Hepatocyte (in vitro differentiated cells): ENCODE measurements around the gene ATP5PD. TPM values are rescaled to one million over a fixed set of nuclear protein-coding genes. Genes with fewer than 3 reads are reported as not detected.

ENCODE experiments used
- DNase-seq: peaks from one replicate; pipeline ENCODE4 v3.0.0-alpha.2; 2016; ENCODE audit warnings: low spot score
- H2AFZ ChIP-seq: fragments of 200-600 bp; sonication (generic); 2 replicates; pipeline ENCODE4 v1.6.0; 2016; ENCODE audit warnings: antibody characterized with exemption, mild to moderate bottlenecking
- H3K27ac ChIP-seq: fragments of 200-600 bp; sonication (generic); 2 replicates; pipeline ENCODE4 v1.5.1; 2016; ENCODE audit warnings: mild to moderate bottlenecking
- H3K27me3 ChIP-seq: fragments of 200-600 bp; sonication (generic); 2 replicates; pipeline ENCODE4 v1.6.1; 2016
- H3K36me3 ChIP-seq: fragments of 200-600 bp; sonication (generic); replicated peaks from 2 replicates; pipeline ENCODE4 v1.5.1; 2016; ENCODE audit warnings: low read depth; ENCODE audit not compliant: insufficient read depth
- H3K4me1 ChIP-seq: fragments of 200-600 bp; sonication (generic); 2 replicates; pipeline ENCODE4 v1.5.1; 2016; ENCODE audit warnings: mild to moderate bottlenecking, moderate library complexity; ENCODE audit not compliant: insufficient read depth
- H3K4me2 ChIP-seq: fragments of 200-600 bp; sonication (generic); 2 replicates; pipeline ENCODE4 v1.6.0; 2016
- H3K4me3 ChIP-seq: fragments of 200-600 bp; sonication (generic); 2 replicates; pipeline ENCODE4 v1.5.1; 2016; ENCODE audit warnings: mild to moderate bottlenecking
- H3K79me2 ChIP-seq: fragments of 200-600 bp; sonication (generic); 2 replicates; pipeline ENCODE4 v1.6.0; 2017; ENCODE audit warnings: mild to moderate bottlenecking
- H3K9me2 ChIP-seq: fragments of 200-600 bp; sonication (generic); replicated peaks from 2 replicates; pipeline ENCODE4 v1.6.0; 2017; ENCODE audit warnings: mild to moderate bottlenecking; ENCODE audit not compliant: insufficient read depth
- H3K9me3 ChIP-seq: fragments of 200-600 bp; sonication (generic); 2 replicates; pipeline ENCODE4 v1.5.1; 2016; ENCODE audit warnings: low read depth, mild to moderate bottlenecking
- H4K20me1 ChIP-seq: fragments of 200-600 bp; sonication (generic); 2 replicates; pipeline ENCODE4 v1.6.0; 2016; ENCODE audit warnings: mild to moderate bottlenecking; ENCODE audit not compliant: insufficient read depth, poor library complexity, severe bottlenecking
- EZH2 ChIP-seq: fragments of 200-600 bp; sonication (generic); IDR thresholded peaks from 2 replicates; pipeline ENCODE4 v1.6.1; 2016; ENCODE audit warnings: antibody characterized with exemption, mild to moderate bottlenecking, borderline replicate concordance
- EZH2phosphoT487 ChIP-seq: fragments of 200-600 bp; sonication (generic); IDR thresholded peaks from one replicate; pipeline ENCODE4 v1.6.1; 2018; ENCODE audit warnings: antibody characterized with exemption, mild to moderate bottlenecking, low read depth, moderate library complexity; ENCODE audit not compliant: unreplicated experiment, severe bottlenecking
- WGBS: methylation state at CpG from one replicate; pipeline ENCODE4 v1.1.6; 2016; ENCODE audit warnings: low lambda C conversion rate; ENCODE audit errors: missing lambda C conversion rate; 5-methylcytosine and 5-hydroxymethylcytosine counted together
- polyA plus RNA-seq: library from polyadenylated mRNA; unstranded; fragments of >200 nt; fragmentation: Nextera tagmentation; extraction: Ambion mirVana; gene quantifications from 2 replicates; pipeline ENCODE4 v1.2.1, GENCODE V29; 2016
- total RNA-seq: library from RNA; depleted of rRNA; stranded (reverse); fragments of >200 nt; gene quantifications from 2 replicates; pipeline ENCODE4 v1.2.3, GENCODE V29; 2014
- TF ChIP-seq, protein P1 (sequence below): fragments of 200-600 bp; sonication (generic); IDR thresholded peaks from 2 replicates; pipeline ENCODE4 v1.5.1; 2016; ENCODE audit warnings: antibody characterized with exemption, mild to moderate bottlenecking; ENCODE audit not compliant: poor library complexity

Gene ATP5PD
- total and polyA plus RNA-seq, 2 experiments from 2014 or later = 296 to 332 TPM

DNA sequence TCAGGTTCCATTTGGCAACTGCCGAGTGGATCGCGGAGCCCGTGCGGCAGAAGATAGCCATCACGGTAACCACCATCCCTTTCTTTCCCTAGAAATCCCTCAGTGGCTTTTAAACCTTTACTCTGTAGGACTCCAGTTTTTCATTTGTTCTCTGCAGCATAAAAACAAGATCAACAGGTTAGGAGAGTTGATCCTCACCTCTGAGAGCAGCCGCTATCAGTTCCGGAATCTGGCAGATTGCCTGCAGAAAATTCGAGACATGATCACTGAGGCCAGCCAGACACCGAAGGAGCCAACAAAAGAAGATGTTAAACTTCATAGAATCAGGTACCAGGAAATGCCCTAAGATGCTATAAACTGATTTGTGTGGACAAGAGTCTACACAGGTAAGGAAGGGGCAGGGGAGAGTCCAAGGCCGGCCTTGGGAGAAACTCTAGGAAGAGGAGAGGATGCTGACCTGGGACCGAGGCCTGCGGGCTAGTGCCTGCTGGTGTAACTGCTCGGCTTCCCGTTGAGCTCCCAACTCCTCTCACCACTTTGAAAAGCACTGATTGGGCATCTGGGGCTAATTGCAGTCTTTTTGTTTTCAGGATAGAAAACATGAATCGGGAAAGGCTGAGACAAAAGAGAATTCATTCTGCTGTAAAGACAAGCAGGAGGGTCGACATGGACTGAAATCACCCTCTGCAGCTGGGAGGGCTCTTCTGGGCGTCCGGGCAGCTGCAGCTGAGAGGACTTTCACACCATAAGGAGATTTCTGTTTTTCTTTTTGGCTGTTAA, 26.2 kb downstream of the ATP5PD start:
- H3K36me3 ChIP-seq = no peaks in the 10 kb centered on the region
- H4K20me1 ChIP-seq = no peaks in the 10 kb centered on the region
- H3K4me2 ChIP-seq = no peak overlapping the region
- H3K4me1 ChIP-seq = no peaks in the 10 kb centered on the region
- no peak for DNase-seq
- no peak overlapping the region for H3K27ac ChIP-seq
- no peak overlapping the region for H3K4me3 ChIP-seq
- no peaks in the 10 kb centered on the region for H3K27me3 ChIP-seq
- no peaks in the 10 kb centered on the region for H3K79me2 ChIP-seq
- WGBS = 86% methylated on average over 19 of the region's 19 CpGs
- no peak for TF ChIP-seq EZH2
- no peak for TF ChIP-seq EZH2phosphoT487
- TF ChIP-seq, protein P1, sequence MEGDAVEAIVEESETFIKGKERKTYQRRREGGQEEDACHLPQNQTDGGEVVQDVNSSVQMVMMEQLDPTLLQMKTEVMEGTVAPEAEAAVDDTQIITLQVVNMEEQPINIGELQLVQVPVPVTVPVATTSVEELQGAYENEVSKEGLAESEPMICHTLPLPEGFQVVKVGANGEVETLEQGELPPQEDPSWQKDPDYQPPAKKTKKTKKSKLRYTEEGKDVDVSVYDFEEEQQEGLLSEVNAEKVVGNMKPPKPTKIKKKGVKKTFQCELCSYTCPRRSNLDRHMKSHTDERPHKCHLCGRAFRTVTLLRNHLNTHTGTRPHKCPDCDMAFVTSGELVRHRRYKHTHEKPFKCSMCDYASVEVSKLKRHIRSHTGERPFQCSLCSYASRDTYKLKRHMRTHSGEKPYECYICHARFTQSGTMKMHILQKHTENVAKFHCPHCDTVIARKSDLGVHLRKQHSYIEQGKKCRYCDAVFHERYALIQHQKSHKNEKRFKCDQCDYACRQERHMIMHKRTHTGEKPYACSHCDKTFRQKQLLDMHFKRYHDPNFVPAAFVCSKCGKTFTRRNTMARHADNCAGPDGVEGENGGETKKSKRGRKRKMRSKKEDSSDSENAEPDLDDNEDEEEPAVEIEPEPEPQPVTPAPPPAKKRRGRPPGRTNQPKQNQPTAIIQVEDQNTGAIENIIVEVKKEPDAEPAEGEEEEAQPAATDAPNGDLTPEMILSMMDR = no peak
- no peak overlapping the region for H2AFZ ChIP-seq
- H3K9me3 ChIP-seq = no peaks in the 10 kb centered on the region
- H3K9me2 ChIP-seq = no peaks in the 10 kb centered on the region

DNA sequence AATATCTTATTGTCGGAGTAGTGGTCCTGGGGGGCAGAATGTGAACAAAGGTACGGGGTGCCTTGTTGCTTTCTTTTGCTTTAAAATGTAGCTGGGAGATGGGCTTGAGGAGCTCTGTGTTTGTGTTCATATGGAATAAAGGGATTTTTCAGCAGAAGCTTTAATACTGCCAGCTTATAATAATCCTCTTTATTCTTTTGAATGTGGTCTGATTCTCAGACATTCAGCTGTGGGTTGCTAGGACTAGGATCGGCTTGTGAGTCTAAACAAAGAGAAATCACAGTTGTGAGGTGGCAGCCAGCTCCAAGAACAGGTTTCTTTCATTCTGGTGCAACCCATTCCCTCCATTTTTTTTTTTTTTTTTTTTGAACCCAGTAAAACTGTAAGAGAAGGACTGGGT, 27.1 kb downstream of the ATP5PD start:
- H3K36me3 ChIP-seq = no peaks in the 10 kb centered on the region
- no peaks in the 10 kb centered on the region for H3K9me3 ChIP-seq
- H4K20me1 ChIP-seq = no peaks in the 10 kb centered on the region
- no peak overlapping the region for H2AFZ ChIP-seq
- peaks cover 4% of the 10 kb centered on the region for H3K79me2 ChIP-seq
- DNase-seq = no peak
- H3K4me3 ChIP-seq = no peak overlapping the region
- 93% methylated on average over 3 of the region's 3 CpGs for WGBS
- TF ChIP-seq EZH2phosphoT487 (no peak), EZH2 (no peak)
- TF ChIP-seq, protein P1 = no peak
- H3K27ac ChIP-seq = no peak overlapping the region
- H3K9me2 ChIP-seq = no peaks in the 10 kb centered on the region
- no peak overlapping the region for H3K4me2 ChIP-seq
- no peaks in the 10 kb centered on the region for H3K27me3 ChIP-seq
- H3K4me1 ChIP-seq = no peaks in the 10 kb centered on the region

DNA sequence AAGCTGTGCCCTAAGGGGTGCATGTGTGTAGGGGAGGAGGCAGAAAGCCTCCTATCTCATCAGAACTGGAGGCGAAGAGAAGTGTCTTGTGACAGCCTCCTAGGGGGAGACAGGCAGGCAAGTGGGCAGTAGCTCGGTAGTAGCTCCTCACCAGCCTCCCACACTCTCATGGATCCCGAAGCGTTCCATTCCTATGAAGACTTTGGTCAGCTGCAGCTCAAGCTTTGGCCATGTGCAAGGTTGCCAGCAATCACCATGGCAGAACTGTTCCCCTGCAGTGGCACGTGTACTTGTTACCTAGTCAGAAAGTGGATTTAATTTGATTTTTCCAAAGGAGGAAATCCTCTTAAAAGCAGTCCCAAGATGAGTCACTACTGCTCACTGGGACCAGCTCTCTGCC, 27.6 kb downstream of the ATP5PD start:
- H3K9me2 ChIP-seq = no peaks in the 10 kb centered on the region
- H3K79me2 ChIP-seq = peaks cover 8% of the 10 kb centered on the region
- H3K36me3 ChIP-seq = no peaks in the 10 kb centered on the region
- H3K27me3 ChIP-seq = no peaks in the 10 kb centered on the region
- no peaks in the 10 kb centered on the region for H3K9me3 ChIP-seq
- WGBS = 97% methylated on average over 5 of the region's 5 CpGs
- H3K4me1 ChIP-seq = no peaks in the 10 kb centered on the region
- no peak overlapping the region for H2AFZ ChIP-seq
- H3K4me3 ChIP-seq = no peak overlapping the region
- no peak overlapping the region for H3K27ac ChIP-seq
- TF ChIP-seq EZH2phosphoT487 (no peak), EZH2 (no peak)
- TF ChIP-seq, protein P1 = no peak
- DNase-seq = no peak
- no peak overlapping the region for H3K4me2 ChIP-seq
- H4K20me1 ChIP-seq = no peaks in the 10 kb centered on the region
